GM21619 (cell line): ENCODE results near the gene OTOA.
"Not testable (repeated sequence)": the region's sequence is repeated elsewhere in the genome, so short reads cannot be mapped to it uniquely, and the experiment has no call there.

ENCODE experiments used
- ATAC-seq: cut with Tn5 transposase; IDR thresholded peaks from one replicate; pipeline ENCODE4 v1.9.1; 2021; ENCODE audit not compliant: unreplicated experiment

The OTOA gene

DNA sequence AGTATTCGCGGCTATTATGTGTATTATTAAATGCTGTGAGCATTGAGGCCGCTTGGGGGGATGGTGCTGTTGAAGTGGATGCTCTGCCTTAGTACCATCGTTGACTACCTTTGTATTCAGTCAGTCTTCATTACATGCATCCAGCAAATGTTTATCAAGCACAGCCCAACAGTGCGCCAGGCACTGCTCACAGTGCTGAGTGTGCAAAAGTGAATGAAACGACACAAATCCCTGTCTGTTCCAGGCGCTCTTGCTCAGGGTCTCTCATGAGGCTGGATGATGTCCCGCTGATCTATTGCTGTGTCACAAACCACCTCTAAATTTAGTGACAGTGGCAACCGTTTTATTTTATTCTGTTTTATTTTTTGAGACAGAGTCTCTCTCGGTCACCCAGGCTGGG, 53.8 kb downstream of the OTOA start:
- no peak for ATAC-seq

DNA sequence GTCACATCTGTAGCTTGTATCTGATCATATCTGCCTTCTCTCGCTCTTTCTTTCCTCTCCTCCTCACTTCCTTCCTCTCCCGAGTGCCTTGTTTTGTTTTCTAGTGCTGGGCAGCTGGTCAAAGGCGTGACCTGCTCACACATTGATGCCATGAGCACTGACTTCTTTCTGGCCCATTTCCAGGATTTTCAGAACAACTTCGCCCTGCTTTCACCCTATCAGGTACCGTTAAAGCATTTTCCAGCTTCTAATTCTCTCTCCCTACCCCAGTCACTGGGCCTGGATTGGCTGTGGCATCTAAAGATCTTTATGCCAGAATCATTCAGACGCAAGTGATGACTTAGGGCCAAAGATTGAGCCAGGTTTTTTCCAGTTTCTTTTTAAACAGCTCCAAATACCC, 55.5 kb downstream of the OTOA start:
- no peak for ATAC-seq

DNA sequence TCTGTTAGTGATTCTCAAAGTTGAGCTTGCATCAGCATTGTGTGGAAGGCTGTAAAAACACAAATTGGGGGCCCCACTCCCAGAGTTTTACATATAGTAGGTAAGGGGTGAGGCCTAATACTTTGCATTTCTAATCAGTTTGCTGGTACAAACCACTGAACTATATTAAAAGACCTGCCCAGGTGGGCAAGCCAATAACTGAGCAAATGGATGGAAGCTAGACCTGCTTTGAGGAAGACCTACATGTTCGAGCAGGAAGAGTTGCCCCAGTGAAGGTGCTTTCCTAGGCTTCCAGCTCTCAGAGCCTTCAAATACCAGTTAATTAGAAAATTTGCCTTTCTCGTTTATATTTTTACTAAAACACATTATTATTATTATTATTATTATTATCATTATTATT, 56.8 kb downstream of the OTOA start:
- no peak for ATAC-seq

DNA sequence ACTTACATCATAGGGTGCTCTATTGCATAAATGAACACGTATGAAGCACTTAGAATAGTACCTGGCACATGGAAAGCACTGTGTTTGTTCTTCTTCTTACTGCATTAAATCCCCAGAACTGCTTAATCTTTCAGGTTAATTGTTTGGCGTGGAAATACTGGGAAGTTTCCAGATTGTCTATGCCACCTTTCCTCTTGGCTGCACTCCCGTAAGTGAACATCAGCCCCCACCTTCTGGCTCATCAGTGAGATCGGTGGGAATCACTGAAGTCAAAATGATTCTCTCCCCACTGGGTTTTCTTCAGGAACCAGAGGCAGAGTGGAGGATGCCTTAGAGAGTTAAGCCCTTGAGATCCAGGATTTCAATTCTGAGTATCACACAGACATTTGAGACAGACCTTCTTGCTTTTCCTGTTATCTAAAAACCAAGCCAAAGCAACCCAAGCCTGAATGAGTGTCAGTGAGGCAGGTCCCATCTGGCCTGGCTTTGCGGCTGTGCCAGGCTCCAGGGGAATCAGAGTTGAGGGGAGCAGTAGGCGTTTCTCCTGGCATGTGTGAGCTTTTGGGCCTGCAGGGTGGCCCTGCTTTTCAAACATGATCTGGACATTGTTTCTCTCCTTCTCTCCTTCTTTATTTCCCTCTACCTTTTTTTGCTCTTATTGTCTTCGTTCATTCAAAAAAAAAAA, 59.1 kb downstream of the OTOA start:
- ATAC-seq = no peak

DNA sequence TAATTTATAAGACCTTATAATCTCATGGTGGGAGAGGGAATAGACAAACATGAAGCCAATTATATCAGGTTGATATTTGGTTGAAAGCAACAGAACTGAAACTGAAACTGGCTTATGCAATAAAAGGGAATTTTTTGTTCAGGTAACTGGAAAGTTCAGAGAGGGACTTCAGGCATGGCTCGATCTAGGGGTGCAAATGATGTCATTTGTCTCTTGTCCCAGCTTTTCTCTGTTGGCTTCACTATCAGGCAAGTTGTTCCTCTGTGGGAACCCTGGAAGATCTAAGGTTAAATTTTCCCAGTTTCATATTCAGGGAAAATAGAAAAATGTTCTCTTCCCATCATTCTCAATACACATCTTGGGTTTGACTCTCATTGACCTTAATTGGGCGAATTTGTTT, 59.8 kb downstream of the OTOA start:
- no peak for ATAC-seq

DNA sequence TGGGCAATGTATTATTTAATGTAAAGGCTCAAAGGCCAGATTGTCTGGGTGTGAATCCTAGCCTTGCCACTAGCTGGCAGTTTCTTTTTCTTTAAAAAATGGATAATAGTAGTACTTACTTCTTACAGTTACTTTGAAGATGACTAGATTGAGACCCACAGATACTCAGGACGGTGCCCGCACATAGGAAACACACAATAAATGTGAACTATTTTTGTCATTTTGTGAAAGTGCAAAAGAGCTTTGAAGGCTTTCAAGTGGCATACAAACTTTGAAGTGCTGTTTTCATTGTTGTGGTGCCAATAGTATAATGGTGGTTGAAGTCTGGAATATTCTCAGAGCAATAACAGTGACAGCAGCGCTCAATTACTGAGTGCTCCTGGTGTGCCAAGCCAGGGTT, 63.6 kb downstream of the OTOA start:
- ATAC-seq = no peak

DNA sequence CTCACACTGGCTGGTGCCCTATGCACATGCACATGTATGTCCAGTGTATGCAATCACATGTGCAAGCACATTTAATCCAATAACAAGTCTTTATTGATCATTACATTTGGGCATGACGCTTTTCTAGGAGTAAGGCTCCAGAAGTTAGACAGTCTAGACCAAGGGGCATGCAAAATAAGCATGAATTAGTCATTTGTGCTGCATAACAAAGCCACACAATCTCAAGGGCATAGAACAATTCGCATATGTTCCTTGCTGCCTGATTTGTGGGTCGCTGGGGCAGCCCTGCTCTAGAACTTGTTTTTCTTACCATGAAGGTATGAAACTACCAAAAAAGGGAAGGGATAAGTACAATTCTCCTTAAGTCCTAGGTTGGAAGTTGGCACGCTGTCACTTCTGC, 67.5 kb downstream of the OTOA start:
- not testable (repeated sequence) for ATAC-seq

DNA sequence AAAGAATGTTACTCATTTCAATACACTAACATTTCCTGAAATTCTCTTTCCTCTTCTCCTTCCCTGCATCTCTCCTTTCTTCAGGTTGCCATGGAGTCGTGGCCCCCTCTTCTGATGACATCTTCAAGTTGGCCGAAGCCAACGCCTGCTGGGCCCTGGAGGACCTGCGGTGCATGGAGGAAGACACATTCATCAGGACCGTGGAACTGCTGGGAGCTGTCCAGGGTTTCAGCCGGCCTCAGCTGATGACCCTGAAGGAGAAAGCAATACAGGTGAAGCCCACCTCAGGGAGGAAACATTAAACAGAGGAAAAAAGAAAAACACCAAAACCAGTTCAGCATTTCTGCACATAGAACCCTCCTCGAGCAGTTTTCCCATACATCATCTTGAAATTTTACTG, 76.9 kb downstream of the OTOA start:
- not testable (repeated sequence) for ATAC-seq

DNA sequence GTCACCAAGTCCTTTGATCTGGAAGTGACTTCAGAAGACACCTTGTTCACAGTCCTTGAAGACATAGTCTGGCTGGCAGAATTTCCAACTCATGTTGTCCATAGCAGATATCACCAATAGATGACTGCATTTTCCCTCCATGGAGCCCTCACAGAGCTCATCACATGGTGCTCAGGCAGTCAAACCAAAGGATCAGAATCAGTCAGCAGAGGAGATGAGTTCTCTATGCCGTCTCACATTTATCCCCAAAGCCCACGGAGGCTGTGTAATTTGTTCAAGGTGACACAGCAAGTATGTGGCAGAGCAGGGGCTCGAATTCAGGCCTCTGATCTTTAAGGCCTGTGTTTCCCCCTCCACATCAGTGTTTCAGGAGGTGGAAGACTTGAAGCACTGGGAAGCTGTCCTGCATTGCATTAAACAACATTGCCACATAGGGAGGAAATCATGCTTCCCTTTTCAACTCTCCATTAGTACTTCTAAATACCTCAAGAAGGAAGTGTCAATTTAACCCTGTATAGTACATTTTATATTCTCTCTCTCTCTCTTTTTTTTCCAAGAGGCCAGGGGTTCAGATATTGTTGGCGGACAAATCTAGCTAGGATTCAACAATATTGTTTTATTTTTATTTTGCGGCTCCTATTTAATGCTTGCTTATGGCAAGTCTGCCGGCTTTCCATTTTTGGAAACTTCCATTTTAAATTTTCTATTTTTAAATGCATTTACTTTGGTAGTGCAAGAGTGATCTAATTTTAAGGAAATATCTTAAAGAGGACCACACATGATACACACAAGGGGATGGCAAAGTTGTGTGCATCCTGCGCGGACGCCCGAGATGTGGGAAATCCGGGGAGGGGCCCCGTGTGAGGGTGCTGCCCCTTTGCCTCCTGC, 92.7 kb downstream of the OTOA start:
- not testable (repeated sequence) for ATAC-seq

DNA sequence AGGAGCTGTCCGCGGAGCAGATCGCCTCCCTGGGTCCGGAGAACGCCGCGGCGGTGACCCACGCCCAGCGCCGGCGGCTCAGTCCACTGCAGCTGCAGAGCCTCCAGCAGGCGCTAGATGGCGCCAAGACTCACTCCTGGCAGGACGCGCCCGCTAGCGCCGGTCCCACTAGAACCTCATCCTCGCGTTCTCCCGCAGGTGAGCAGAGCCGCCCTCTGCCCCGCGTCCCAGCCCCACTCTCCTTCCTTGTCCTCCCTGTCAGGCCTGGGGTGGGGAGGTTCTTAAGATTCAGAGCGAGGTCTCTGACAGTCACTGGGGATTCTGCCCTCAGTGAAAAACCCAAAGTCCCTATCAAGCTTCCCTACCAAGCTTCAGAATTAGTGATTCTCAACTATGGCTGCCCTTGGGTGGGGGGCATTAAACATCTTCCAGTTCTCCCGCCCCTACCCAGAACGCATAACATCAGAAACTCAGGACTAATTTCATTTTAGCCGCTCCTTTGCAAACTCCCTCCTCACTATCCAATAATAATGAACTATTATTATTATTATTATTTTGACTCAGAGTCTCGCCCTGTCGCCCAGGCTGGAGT, 93.4 kb downstream of the OTOA start:
- ATAC-seq = peak; percentile 56

DNA sequence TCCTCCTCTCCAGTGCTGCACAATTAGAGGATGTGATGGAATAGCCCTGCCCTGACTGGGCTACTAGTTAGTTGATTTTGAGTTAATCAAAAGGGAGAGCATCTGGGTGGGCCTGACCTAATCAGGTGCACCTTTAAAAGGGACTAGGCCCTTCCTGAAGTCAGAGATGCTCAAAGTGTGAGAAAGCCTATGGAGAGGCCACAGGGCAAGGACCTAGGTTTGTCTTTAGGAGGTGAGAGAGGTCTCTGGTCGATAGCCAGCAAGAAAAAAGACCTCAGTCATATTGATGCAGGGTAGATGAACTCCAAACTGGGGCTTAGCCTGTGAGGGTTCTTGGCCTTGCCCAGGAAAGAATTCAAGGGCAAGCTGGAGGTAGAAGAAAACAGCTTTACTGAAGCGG, 104.5 kb downstream of the OTOA start:
- not testable (repeated sequence) for ATAC-seq

DNA sequence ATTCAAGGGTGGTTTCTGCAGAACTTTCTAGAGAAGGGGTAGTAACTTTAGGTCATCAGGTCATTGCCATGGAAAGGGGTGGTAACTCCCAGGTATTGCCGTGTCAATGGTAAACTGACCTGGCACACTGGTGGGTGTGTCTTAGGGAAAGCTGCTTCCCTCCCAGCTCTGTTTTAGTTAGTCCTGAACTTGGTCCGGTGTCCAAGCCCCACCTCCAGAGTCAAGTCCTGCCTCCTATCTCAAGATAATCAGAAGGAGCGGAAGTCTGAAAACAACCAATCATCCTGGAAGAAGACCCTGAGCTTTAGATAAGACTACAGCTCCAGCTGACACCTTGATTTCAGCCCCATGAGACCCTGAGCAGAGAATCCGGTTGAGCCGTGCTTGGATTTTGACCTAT, 105.0 kb downstream of the OTOA start:
- not testable (repeated sequence) for ATAC-seq

DNA sequence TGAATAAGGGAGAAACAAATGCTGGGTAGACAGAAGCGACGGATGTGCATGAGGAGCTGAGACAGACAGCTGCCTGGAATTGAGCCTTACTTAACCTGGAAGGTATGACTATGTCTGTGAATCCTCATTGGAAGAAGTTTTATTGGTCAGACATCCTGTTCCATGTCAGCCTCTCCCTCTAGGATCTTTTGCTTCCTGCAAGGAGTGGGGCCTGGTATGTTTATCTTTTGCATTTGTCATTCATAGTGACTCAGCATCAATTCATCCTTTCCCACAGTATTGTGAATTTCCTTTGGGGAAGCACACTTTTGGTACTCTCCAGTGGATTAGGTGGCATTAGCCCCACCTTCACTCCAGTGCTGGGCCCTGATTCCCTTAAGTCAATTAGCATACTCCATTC, 105.5 kb downstream of the OTOA start:
- not testable (repeated sequence) for ATAC-seq

DNA sequence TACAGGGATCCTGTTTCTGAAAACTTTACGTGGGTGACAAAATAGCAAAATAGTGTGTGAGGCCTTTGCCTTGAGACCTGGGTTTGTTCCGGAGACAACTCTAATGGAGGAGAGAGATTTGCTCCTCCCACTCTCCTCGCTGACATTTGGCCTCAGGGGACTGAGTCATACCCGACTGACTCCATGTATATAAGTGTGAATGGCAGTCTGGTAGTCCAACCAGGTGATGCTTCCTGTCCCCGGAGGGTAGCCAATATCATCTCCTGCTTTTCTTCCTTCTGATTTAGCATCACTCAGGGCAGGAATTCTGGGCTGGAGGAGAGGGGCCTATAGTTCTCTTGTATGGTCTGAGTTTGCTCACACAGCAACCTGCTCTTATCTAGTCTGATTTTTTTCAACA, 106.8 kb downstream of the OTOA start:
- peak; percentile 64 for ATAC-seq

DNA sequence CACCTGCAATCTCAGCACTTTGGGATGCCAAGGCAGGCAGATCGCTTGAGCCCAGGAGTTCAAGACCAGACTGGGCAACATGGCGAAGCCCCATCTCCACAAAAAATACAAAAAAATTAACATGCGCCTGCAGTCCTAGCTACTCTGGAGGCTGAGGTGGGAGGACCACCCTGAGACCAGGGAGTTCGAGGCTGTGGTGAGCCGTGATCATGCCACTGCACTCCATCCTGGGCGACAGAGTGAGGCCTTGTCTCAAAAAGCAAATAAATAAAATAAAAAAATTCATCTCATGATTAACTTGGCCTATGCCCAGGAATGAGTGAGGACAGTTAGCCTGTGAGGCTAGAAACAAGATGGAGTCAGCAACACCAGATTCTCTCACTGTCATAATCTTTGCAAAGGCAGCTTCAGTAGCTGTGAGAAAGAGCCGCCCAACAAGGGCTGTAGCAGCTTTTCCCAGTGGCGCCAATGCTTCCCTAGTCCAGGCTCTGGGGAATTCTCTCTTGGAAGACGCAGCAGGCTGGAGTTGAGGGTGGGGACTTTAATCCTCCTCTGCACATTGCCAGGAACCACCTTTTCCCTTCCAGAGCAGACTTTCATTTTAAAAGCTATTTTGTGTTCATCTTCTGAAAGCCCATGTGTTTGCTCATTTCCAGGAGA, 108.9 kb downstream of the OTOA start:
- ATAC-seq = not testable (repeated sequence)

DNA sequence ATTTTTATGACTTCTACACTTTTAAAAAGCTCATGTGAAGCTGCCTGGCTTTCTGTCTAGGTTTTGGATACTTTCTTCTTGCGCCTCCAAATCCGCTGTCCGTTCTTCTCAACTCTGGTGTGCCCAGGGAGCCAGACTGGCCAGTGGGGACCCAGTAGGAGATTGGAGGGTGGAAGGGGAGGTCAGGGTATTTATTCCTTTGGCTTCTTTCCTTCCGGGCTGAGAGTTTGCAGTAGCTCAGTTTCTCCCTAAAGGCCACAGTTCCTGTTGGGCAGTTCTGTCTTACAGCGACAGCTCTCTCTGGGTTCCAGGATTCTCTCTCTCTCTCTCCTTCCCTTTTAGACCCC, 109.4 kb downstream of the OTOA start:
- not testable (repeated sequence) for ATAC-seq

DNA sequence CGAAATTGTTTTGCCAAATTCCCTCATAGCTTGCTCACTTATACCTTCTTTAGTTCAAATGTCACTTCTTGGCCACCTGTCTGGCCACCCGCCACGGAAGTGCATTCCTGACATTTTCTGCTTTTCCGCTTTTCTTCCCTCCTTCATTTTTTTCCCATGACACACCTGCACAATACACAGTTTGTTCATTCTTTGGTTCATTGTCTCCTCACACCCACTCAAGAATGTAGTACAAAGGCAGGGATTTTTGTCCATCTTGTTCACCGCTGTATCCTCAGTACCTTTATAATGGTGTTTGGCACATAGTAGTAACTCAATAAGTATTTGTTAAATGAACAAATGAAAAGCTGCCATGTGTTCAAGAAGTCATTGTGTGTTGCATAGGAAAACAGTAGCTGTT, 116.8 kb downstream of the OTOA start:
- not testable (repeated sequence) for ATAC-seq

DNA sequence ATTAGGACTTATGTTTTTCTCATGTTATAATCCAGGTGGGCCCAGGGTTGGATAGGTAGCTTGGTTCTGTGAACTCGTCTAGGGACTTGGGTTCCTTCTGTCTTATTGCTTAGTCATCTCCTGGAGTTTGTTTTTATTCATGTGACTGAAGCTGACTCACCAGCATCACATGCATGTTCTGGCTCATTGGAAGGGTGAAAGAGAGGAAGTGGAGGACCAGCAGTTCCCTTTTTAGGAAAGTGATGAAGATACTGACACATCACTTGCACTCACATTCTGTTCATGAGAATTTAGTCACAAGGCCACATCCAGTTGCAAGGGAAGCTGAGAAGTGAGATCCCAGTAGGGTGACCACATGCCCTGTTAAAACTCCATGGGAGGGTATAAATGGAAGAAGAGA, 126.7 kb downstream of the OTOA start:
- peak; percentile 83 for ATAC-seq

DNA sequence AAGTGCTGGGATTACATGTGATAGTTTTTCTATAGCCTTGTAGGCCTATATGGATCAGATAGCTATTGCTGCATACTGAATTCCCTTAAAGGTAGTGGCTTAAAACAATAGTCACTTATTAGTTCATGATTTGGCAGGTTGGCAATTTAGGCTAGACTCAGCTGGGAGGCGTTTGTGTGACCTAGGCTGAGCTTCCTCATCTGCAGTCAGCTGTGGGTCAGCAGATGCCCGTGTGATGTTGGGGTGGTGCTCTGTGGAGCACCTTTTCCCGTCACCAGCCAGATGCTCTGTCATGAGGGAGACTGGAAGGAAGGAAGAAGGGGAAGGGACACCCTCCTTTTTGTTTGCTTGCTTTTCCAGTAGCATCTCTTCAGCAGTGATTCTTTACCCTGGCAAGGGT, 129.5 kb downstream of the OTOA start:
- ATAC-seq = not testable (repeated sequence)

DNA sequence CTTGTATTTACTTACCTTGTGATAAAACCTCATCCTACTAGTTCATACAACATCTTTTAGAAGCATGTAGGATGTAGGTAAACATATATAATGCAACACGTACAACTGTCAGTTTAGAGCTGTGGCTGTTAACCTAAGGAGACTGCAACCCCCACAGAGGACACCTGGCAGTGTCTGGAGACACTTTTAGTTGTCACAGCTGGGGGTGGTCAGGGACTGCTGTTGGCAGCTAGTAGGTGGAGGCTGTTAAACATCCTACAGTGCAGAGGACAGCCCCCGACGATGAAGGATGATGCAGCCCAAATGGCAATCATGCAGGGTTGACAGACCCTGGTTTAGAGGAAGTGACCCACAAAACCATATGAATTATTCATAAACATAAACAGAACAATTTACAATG, 134.8 kb downstream of the OTOA start:
- not testable (repeated sequence) for ATAC-seq

DNA sequence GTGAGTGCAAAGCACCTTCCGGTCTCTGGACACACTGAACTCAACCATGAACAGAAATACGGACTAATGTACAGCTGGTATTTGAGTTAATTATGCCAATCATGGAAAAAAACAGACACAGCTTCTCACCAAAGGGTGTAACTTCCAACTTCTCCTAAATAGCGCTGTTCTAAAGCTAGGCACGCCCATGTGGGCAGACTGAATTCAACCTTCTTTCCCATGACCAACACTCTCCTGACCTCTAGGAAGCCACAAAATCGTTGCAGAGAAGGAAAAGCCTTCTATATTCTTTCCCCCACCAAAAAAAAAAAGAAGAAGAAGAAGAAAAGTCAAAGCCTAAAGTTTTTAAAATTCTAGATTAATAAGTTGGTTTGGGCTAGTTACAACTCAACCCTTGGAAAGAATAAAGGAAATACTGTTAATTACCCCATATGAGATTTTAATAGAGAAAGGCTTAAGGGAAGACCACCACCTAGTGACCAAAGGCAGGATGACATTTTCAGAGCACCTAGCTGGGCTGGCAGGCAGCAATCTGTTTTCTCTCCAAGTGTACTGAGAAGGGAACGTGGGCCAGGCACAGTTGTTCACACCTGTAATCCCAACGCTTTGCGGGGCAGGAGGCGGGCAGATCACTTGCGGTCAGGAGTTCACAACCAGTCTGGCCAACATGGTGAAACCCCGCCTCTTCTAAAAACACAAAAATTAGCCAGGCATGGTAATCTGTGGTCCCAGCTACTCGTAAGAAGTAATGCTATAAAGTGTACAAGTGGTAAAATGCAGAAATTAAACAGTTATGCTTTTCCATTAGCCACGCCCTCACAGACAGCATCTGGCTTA, 138.0 kb downstream of the OTOA start:
- ATAC-seq = peak; percentile 54
